PC-3 (cell line): Measurements from ENCODE around the gene FCN3. TPM values are rescaled to one million over a fixed set of nuclear protein-coding genes. Genes with fewer than 3 reads are reported as not detected.

Experiments used
- ATAC-seq: fragments of 200-7000 bp; cut with Tn5 transposase; 2 replicates; pipeline ENCODE4 v1.9.1; 2020; ENCODE audit warnings: mild to moderate bottlenecking, moderate library complexity
- BruUV-seq: library from RNA; stranded (reverse); fragments of 400-500 nt; replicated peaks from 2 replicates; lab custom pipeline; 2021; lab: Mats Ljungman, UMichigan
- CTCF ChIA-PET: fragments of 300-600 bp; sonication (Branson Sonifier 250); formaldehyde crosslinking; loops from one replicate; lab custom pipeline; 2022; ENCODE audit warnings: antibody characterized with exemption; lab: Charles Lee
- POLR2A ChIA-PET: fragments of 300-600 bp; sonication (Branson Sonifier 250); formaldehyde crosslinking; loops from one replicate; lab custom pipeline; 2022; ENCODE audit warnings: antibody characterized with exemption; ENCODE audit not compliant: unreplicated experiment; lab: Charles Lee
- DNase-seq: peaks from one replicate; pipeline ENCODE4 v3.0.0-alpha.2; 2015
- H2AFZ ChIP-seq: fragments of 300-600 bp; sonication (generic); 2 replicates; pipeline ENCODE4 v1.6.0; 2016; ENCODE audit warnings: antibody characterized with exemption, low read length
- H3F3A ChIP-seq: fragments of 300-600 bp; sonication (generic); one replicate; pipeline ENCODE4 v1.6.0; 2017; ENCODE audit warnings: antibody characterized with exemption, low read length, control low read depth, mild to moderate bottlenecking; ENCODE audit not compliant: unreplicated experiment
- H3K27ac ChIP-seq: fragments of 300-600 bp; sonication (generic); 2 replicates; pipeline ENCODE4 v1.5.1; 2016; ENCODE audit warnings: mild to moderate bottlenecking, low read length
- H3K27me3 ChIP-seq: fragments of 300-600 bp; sonication (generic); 2 replicates; pipeline ENCODE4 v1.6.1; 2016; ENCODE audit warnings: low read length, mixed read lengths
- H3K36me3 ChIP-seq: fragments of 300-600 bp; sonication (generic); 2 replicates; pipeline ENCODE4 v1.6.1; 2016; ENCODE audit warnings: low read depth, mixed run types, low read length, mixed read lengths
- H3K4me1 ChIP-seq: fragments of 300-600 bp; sonication (generic); 2 replicates; pipeline ENCODE4 v1.5.1; 2016; ENCODE audit warnings: low read length; ENCODE audit not compliant: insufficient read depth
- H3K4me2 ChIP-seq: fragments of 300-600 bp; sonication (generic); 2 replicates; pipeline ENCODE4 v1.6.0; 2016; ENCODE audit warnings: low read length
- H3K4me3 ChIP-seq: fragments of 300-600 bp; sonication (generic); 2 replicates; pipeline ENCODE4 v1.5.1; 2016; ENCODE audit warnings: mild to moderate bottlenecking, low read length, mixed read lengths
- H3K79me2 ChIP-seq: fragments of 300-600 bp; sonication (generic); 2 replicates; pipeline ENCODE4 v1.6.1; 2017; ENCODE audit warnings: low read length, mixed read lengths
- H3K9ac ChIP-seq: fragments of 300-600 bp; sonication (generic); 2 replicates; pipeline ENCODE4 v1.6.0; 2016; ENCODE audit warnings: mild to moderate bottlenecking, low read length
- H3K9me2 ChIP-seq: fragments of 300-600 bp; sonication (generic); replicated peaks from 2 replicates; pipeline ENCODE4 v1.6.1; 2016; ENCODE audit warnings: mixed run types, low read length, mixed read lengths
- H3K9me3 ChIP-seq: fragments of 300-600 bp; sonication (generic); 2 replicates; pipeline ENCODE4 v1.6.1; 2016; ENCODE audit warnings: low read length, mixed read lengths
- H4K20me1 ChIP-seq: fragments of 300-600 bp; sonication (generic); 2 replicates; pipeline ENCODE4 v1.6.1; 2016; ENCODE audit warnings: low read length, mixed read lengths
- EZH2 ChIP-seq: fragments of 300-600 bp; sonication (generic); IDR thresholded peaks from one replicate; pipeline ENCODE4 v1.6.1; 2017; ENCODE audit warnings: antibody characterized with exemption, mild to moderate bottlenecking, low read length; ENCODE audit not compliant: unreplicated experiment
- EZH2phosphoT487 ChIP-seq: fragments of 300-600 bp; sonication (generic); IDR thresholded peaks from 2 replicates; pipeline ENCODE4 v1.6.1; 2018; ENCODE audit warnings: mild to moderate bottlenecking, antibody characterized with exemption, low read length, borderline replicate concordance
- intact Hi-C: fragments of 100-400 bp; cut with micrococcal nuclease; formaldehyde crosslinking; loops from 2 replicates; pipeline ENCODE4 v1.9.0; 2023
- total RNA-seq: library from RNA; depleted of rRNA; stranded (reverse); fragments of >200 nt; gene quantifications from 2 replicates; pipeline ENCODE4 v1.2.3, GENCODE V29; 2014
- TF ChIP-seq, protein P1 (sequence below): fragments of 300-600 bp; sonication (generic); conservative IDR thresholded peaks from 2 replicates; pipeline ENCODE4 v1.5.1; 2017; ENCODE audit warnings: antibody characterized with exemption, low read depth, mild to moderate bottlenecking, low read length

Gene FCN3
- total RNA-seq, 1 experiment from 2014 or later = not detected

DNA sequence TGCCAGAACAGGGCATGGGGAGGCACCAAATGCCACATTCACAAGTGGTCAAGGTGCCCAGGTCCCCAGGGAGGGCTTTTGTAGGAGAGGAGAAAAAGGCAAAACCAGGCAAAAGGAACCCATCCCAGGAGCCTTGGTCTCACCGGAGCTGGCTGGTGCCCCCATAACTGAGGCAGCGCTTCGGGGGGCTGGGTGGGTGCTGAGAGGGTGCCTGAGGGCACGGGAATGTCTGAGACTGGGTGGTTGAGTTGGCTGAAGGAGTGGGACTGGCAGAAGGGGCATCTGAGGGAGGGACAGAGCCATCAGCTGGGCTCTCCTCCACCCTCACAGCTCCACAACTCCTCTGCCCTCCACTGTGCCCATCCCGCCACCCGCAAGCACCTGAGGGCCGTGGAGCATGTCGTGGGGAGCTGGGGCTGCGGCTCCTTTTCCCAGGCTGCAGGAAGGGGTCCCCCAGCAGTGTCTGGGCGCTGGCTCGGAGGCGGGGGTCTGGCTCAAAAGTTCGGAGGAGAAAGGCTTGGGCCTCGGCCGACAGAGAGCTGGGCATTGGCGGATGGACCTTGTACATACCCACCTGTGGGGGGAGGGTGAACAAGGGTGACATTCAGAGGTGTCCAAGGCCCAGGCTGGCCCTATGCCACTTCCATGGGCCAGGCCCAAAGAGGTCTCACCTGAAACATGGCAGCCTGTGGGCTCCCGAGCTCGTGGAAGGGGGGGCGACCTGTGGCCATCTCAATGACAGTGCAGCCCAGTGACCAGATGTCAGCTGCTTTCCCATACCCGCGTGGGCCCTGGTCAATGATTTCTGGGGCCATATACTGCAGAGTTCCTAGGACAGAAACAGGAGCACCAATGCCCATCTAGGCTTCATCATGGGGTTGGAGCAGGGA lies 16.3 kb downstream of the FCN3 start:
- DNase-seq (no peak), ATAC-seq (no peak)
- H3K4me1 ChIP-seq = no peaks in the 10 kb centered on the region
- H3K27ac ChIP-seq = no peak overlapping the region
- H3K36me3 ChIP-seq = peaks cover 12% of the 10 kb centered on the region
- ChIA-PET POLR2A (no interaction called here), CTCF (interaction anchor here (0.6 to 1.5 kb wide), 2 partner anchors 8 to 315 kb away, joined by 4 to 5 read pairs; partner anchors contain the start of gene MAP3K6)
- H3K4me2 ChIP-seq = no peak overlapping the region
- H3F3A ChIP-seq = no peaks in the 10 kb centered on the region
- no peaks in the 10 kb centered on the region for H3K27me3 ChIP-seq
- intact Hi-C loops = no loop called here
- no peak overlapping the region for H3K9ac ChIP-seq
- no peak overlapping the region for H2AFZ ChIP-seq
- no TSS peak for BruUV-seq
- H3K9me2 ChIP-seq = no peaks in the 10 kb centered on the region
- H3K9me3 ChIP-seq = no peaks in the 10 kb centered on the region
- no peaks in the 10 kb centered on the region for H3K79me2 ChIP-seq
- no peaks in the 10 kb centered on the region for H4K20me1 ChIP-seq
- TF ChIP-seq EZH2 = no peak
- H3K4me3 ChIP-seq = no peak overlapping the region

DNA sequence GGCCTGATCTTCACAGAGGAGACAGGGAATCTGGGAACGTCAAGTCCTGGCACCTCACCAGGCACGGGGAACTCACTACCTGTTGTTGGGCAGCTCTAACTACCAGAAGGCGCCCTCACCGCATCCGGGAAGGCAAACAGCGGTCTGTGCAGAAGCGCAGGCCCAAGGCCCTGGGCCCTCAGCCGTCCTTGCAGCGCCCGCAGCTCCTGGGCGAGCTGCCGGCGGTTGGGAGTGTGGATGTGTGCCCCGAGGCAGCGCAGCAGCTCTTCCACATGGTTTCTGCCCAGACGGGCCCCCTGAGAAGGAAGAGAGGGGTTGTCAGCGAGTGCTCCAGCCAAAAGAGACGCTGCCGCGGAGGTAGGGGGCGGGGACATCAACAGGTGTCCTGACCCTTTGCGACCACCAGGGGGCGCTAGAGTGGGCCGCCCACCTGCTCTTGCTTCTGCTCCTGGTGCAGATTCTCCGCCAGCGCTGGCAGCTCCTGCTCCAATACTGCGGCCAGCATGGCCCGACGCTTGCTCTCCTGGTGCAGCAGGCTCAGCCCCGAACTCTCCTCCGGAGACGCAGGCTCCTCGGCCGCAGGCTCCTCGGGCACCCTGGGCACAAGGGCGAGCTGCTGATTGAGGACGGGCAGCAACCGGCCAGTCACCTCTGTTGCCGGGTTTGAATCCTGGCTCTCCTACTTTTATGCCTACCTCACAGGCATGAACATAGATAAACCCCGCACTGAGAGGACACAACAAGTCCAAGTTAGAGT lies 17.2 kb downstream of the FCN3 start:
- Histone ChIP-seq H3K4me3 (no peak overlapping the region), H3K9ac (no peak overlapping the region), H3K27ac (no peak overlapping the region), H3K79me2 (no peaks in the 10 kb centered on the region), H3K4me1 (no peaks in the 10 kb centered on the region), H3K36me3 (peaks cover 12% of the 10 kb centered on the region), H2AFZ (no peak overlapping the region), H3K9me2 (no peaks in the 10 kb centered on the region), H3F3A (no peaks in the 10 kb centered on the region), H3K27me3 (no peaks in the 10 kb centered on the region), H3K4me2 (no peak overlapping the region), H3K9me3 (no peaks in the 10 kb centered on the region), H4K20me1 (no peaks in the 10 kb centered on the region)
- ATAC-seq (peak; percentile 75), DNase-seq (peak; percentile 44)
- intact Hi-C loops = no loop called here
- TSS peak; percentile 10 for BruUV-seq
- TF ChIP-seq EZH2phosphoT487 = no peak
- TF ChIP-seq EZH2 = no peak
- TF ChIP-seq, protein P1, sequence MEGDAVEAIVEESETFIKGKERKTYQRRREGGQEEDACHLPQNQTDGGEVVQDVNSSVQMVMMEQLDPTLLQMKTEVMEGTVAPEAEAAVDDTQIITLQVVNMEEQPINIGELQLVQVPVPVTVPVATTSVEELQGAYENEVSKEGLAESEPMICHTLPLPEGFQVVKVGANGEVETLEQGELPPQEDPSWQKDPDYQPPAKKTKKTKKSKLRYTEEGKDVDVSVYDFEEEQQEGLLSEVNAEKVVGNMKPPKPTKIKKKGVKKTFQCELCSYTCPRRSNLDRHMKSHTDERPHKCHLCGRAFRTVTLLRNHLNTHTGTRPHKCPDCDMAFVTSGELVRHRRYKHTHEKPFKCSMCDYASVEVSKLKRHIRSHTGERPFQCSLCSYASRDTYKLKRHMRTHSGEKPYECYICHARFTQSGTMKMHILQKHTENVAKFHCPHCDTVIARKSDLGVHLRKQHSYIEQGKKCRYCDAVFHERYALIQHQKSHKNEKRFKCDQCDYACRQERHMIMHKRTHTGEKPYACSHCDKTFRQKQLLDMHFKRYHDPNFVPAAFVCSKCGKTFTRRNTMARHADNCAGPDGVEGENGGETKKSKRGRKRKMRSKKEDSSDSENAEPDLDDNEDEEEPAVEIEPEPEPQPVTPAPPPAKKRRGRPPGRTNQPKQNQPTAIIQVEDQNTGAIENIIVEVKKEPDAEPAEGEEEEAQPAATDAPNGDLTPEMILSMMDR = peak; percentile 88
- ChIA-PET CTCF (interaction anchor here (0.6 to 1.5 kb wide), 2 partner anchors 9 to 314 kb away, joined by 4 to 5 read pairs; partner anchors contain the start of gene MAP3K6), POLR2A (no interaction called here)

DNA sequence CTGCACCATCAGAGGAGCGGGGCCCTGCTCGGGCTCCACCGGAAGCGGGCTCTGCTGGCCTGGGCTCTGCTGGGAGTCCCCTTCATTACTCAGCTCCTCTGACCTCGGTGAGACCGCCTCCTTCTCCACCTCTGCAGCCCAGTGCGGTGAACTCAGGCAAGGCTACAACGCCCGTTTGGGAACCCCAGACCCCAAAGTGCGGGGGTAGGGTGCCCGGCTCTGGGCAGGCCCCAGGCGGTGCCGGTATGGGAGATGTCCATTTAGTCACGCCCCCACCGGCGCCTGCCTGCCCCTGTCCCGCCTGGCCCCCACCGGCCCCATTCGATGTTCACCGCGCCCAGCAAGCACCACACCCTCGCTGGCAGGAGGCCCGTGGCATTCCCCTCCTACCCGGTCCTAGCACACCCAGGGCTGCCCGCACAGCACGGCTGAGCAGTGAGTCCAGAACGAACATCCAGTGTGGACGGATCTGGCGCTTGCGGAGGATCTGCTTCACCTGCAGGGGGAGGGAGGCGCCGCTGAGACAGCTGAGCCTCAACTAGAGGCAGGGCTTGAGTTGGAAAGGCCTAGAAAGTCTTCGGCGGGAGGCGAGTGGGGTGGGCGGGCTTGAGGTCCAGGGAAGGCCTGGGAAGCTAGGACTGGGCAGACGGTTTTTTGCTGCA lies 17.9 kb downstream of the FCN3 start:
- H2AFZ ChIP-seq = no peak overlapping the region
- ChIA-PET POLR2A (no interaction called here), CTCF (no interaction called here)
- TF ChIP-seq, protein P1 = no peak
- TF ChIP-seq EZH2 (no peak), EZH2phosphoT487 (no peak)
- no peaks in the 10 kb centered on the region for H3F3A ChIP-seq
- H3K36me3 ChIP-seq = peaks cover 12% of the 10 kb centered on the region
- DNase-seq (no peak), ATAC-seq (no peak)
- H3K4me1 ChIP-seq = no peaks in the 10 kb centered on the region
- no peak overlapping the region for H3K4me3 ChIP-seq
- no peaks in the 10 kb centered on the region for H3K9me3 ChIP-seq
- H3K27me3 ChIP-seq = no peaks in the 10 kb centered on the region
- no TSS peak for BruUV-seq
- no peak overlapping the region for H3K4me2 ChIP-seq
- intact Hi-C loops = no loop called here
- no peak overlapping the region for H3K27ac ChIP-seq
- no peaks in the 10 kb centered on the region for H3K9me2 ChIP-seq
- no peaks in the 10 kb centered on the region for H4K20me1 ChIP-seq
- no peaks in the 10 kb centered on the region for H3K79me2 ChIP-seq
- no peak overlapping the region for H3K9ac ChIP-seq
